Osteocyte (in vitro differentiated cells): ENCODE measurements around the gene CARMIL3. TPM values are rescaled to one million over a fixed set of nuclear protein-coding genes. Genes with fewer than 3 reads are reported as not detected.

Experiments used
- DNase-seq: peaks from one replicate; pipeline ENCODE4 v3.0.0; 2021; ENCODE audit warnings: mixed read lengths; ENCODE audit not compliant: unreplicated experiment; ENCODE audit errors: extremely low spot score
- H3K27ac Mint-ChIP-seq: one replicate; pipeline ENCODE4 v1.8.0; 2021; ENCODE audit warnings: mild to moderate bottlenecking, mixed read lengths; ENCODE audit not compliant: unreplicated experiment
- H3K27me3 Mint-ChIP-seq: one replicate; pipeline ENCODE4 v1.8.0; 2021; ENCODE audit warnings: mixed read lengths; ENCODE audit not compliant: unreplicated experiment
- H3K36me3 Mint-ChIP-seq: one replicate; pipeline ENCODE4 v1.8.0; 2021; ENCODE audit warnings: mixed read lengths; ENCODE audit not compliant: unreplicated experiment
- H3K4me1 Mint-ChIP-seq: one replicate; pipeline ENCODE4 v1.8.0; 2021; ENCODE audit warnings: mixed read lengths; ENCODE audit not compliant: unreplicated experiment
- H3K4me3 Mint-ChIP-seq: one replicate; pipeline ENCODE4 v1.8.0; 2021; ENCODE audit warnings: mild to moderate bottlenecking, moderate library complexity, mixed read lengths; ENCODE audit not compliant: unreplicated experiment
- H3K9me3 Mint-ChIP-seq: one replicate; pipeline ENCODE4 v1.8.0; 2021; ENCODE audit warnings: mixed read lengths; ENCODE audit not compliant: unreplicated experiment
- CTCF ChIP-seq: fragments of 200-600 bp; sonication (generic); IDR thresholded peaks from 2 replicates; pipeline ENCODE4 v1.5.0; 2021; ENCODE audit warnings: antibody characterized with exemption, mild to moderate bottlenecking, moderate library complexity
- total RNA-seq: library from RNA; stranded (reverse); gene quantifications from 2 replicates; pipeline ENCODE4 v1.2.1, GENCODE V29; 2021

The CARMIL3 gene
- total RNA-seq, 1 donor from 2014 or later: 0.35 TPM

GRCh38 chr14:24060443-24060842 lies 8.6 kb downstream of the CARMIL3 start:
- no peaks in the 10 kb centered on the region for H3K36me3 Mint-ChIP-seq
- H3K9me3 Mint-ChIP-seq: no peaks in the 10 kb centered on the region
- H3K4me3 Mint-ChIP-seq: no peak overlapping the region
- H3K27ac Mint-ChIP-seq: no peak overlapping the region
- peaks cover 4% of the 10 kb centered on the region for H3K27me3 Mint-ChIP-seq
- no peak for DNase-seq
- no peak for TF ChIP-seq CTCF
- no peaks in the 10 kb centered on the region for H3K4me1 Mint-ChIP-seq

GRCh38 chr14:24060984-24061913 lies 9.4 kb downstream of the CARMIL3 start:
- Mint-ChIP-seq H3K9me3 (no peaks in the 10 kb centered on the region), H3K27ac (no peak overlapping the region), H3K4me3 (no peak overlapping the region), H3K4me1 (no peaks in the 10 kb centered on the region), H3K36me3 (no peaks in the 10 kb centered on the region), H3K27me3 (peaks cover 4% of the 10 kb centered on the region)
- TF ChIP-seq CTCF: no peak
- DNase-seq: no peak

GRCh38 chr14:24062216-24062980 lies 10.6 kb downstream of the CARMIL3 start:
- H3K27me3 Mint-ChIP-seq: peaks cover 8% of the 10 kb centered on the region
- H3K27ac Mint-ChIP-seq: no peak overlapping the region
- H3K4me3 Mint-ChIP-seq: no peak overlapping the region
- no peak for TF ChIP-seq CTCF
- H3K9me3 Mint-ChIP-seq: no peaks in the 10 kb centered on the region
- H3K36me3 Mint-ChIP-seq: no peaks in the 10 kb centered on the region
- no peak for DNase-seq
- no peaks in the 10 kb centered on the region for H3K4me1 Mint-ChIP-seq

- TF ChIP-seq CTCF: no peak
- DNase-seq: no peak
- H3K27me3 Mint-ChIP-seq: peaks cover 8% of the 10 kb centered on the region
Measured at GRCh38 chr14:24063263-24063836, 11.5 kb downstream of the CARMIL3 start.

More at GRCh38 chr14:24063263-24063836, 11.5 kb downstream of the CARMIL3 start:
- Mint-ChIP-seq H3K36me3 (no peaks in the 10 kb centered on the region), H3K4me3 (no peak overlapping the region), H3K27ac (no peak overlapping the region), H3K9me3 (no peaks in the 10 kb centered on the region), H3K4me1 (no peaks in the 10 kb centered on the region)
